Measurements from ENCODE around the gene NFATC1.
"Not testable (repeated sequence)": the region's sequence is repeated elsewhere in the genome, so short reads cannot be mapped to it uniquely, and the experiment has no call there.

Gene NFATC1

GRCh38 chr18:79477711-79478483, 82.2 kb downstream of the NFATC1 start:
- DNase-seq (ENCODE audit: low read depth), result no peak

- DNase-seq (ENCODE audit: low read depth), result no peak
Observed at GRCh38 chr18:79478484-79479115, 82.9 kb downstream of the NFATC1 start.

DNA sequence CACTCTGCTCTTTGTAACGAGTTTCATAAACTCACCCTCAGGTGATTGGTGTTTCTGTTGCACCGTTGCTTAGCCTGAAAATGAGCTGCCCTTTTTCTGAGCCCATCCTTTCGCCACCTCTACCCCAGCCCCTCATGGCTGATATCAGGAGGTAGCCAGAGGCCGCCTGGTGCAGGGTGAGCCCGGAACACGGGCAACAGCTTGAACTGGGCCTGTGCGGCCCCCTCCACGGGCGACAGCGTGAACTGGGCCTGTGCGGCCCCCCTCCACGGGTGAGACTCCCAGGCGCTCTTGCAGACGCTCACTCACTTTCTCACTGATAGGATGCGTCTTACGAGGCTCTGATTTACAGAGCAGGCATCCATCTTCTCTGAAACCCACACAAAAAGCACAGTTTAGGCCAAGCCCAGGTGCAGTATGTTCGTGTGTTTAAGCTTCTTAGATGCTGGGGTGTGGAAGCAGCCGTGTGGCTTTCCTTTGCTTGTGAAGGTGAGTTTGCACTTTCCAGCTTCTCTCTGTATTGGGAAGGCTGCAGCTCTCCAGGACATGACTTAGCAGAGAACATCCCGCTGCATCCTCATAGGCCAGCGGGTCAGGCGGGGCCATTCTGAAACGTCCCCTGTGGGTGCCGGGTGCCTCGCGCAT, 83.5 kb downstream of the NFATC1 start:
- no peak for DNase-seq (ENCODE audit: low read depth)

GRCh38 chr18:79479761-79480161, 84.0 kb downstream of the NFATC1 start:
- DNase-seq (ENCODE audit: low read depth), result no peak

- DNase-seq (ENCODE audit: low read depth), result no peak
Observed at GRCh38 chr18:79480171-79481045, 84.7 kb downstream of the NFATC1 start.

- DNase-seq (ENCODE audit: low read depth), result no peak
Observed at GRCh38 chr18:79481046-79481790, 85.5 kb downstream of the NFATC1 start.

DNA sequence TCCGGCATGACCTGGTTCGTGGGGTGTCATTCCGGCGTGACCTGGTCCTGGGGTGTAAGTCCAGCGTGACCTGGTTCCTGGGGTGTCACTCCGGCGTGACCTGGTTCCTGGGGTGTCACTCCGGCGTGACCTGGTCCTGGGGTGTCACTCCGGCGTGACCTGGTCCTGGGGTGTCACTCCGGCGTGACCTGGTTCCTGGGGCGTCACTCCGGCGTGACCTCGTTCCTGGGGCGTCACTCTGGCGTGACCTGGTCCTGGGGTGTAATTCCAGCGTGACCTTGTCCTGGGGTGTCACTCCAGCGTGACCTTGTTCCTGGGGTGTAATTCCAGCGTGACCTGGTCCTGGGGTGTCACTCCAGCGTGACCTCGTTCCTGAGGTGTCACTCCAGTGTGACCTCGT, 87.7 kb downstream of the NFATC1 start:
- not testable (repeated sequence) for DNase-seq (ENCODE audit: low read depth)

- DNase-seq (ENCODE audit: low read depth), result no peak
Observed at GRCh38 chr18:79483971-79484491, 88.3 kb downstream of the NFATC1 start.

DNA sequence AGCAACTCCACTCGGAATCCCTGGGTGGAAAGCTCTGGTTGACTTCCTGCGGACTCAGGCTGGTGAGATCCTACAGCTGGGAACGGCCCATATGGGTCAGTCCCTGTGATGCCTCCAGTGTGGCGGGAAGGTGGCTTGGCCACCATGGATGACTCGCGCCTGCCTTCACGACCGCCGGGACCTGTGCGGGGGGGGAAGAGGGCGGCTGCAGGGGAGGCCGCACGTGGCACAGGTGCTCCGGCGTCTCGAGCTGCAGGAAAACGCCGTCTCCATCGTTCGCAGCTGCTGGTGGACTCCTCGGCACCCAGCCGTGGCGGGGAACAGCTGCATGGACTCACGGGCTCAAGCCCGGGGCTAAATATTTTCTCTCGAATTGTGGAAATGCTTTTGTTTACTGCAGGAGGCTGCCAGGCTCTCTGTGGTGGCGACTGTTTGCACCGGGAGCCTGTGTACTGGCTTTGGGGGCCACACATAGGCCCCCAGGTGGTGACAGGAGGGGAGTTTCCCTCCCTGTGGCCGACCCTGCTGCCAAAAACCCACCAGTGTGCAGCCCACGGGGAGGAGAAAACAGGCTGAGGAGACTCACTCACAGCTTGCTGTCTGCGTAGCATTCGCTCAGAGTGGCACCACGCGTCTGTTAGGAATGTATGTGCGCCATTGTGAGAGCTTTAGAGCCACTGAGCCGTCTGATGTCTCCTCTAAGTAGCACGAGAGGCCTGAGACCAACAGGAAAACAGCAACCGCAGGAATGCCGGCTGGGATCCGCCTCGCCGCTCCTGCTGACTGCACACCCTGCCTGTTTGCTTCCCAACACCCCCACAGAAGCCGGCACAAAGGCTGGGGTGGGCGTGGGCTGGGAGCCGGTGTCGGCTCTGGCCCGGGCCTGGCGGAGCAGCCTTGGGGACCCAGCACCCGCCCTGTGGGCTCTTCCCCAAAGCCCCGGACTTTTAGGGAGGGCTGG, 89.2 kb downstream of the NFATC1 start:
- no peak for DNase-seq (ENCODE audit: low read depth)

DNA sequence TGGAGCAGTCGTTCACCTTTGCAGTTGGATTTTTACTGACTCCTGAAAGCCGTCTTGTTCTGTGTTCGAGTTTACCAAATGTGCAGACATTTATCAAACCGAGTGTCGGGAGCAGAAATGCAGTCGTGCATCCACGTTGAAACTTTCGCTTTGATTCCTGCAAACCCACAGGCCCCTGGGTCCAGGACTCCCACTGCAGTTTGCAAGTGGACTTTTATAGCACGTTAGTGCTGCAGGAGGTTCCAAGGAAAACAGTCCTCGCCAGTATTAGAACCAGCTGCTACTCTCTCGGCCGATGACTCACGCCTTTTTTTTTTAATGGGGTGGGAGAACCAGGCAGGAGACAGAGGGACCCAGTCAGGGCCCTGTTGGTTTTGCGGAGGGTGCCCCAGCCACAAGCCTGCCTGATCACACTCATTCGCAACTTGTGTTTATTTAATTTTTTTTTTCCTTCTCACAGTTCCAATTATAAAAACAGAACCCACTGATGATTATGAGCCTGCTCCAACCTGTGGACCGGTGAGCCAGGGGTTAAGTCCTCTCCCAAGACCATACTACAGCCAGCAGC, 90.1 kb downstream of the NFATC1 start:
- DNase-seq (ENCODE audit: low read depth), result no peak

DNA sequence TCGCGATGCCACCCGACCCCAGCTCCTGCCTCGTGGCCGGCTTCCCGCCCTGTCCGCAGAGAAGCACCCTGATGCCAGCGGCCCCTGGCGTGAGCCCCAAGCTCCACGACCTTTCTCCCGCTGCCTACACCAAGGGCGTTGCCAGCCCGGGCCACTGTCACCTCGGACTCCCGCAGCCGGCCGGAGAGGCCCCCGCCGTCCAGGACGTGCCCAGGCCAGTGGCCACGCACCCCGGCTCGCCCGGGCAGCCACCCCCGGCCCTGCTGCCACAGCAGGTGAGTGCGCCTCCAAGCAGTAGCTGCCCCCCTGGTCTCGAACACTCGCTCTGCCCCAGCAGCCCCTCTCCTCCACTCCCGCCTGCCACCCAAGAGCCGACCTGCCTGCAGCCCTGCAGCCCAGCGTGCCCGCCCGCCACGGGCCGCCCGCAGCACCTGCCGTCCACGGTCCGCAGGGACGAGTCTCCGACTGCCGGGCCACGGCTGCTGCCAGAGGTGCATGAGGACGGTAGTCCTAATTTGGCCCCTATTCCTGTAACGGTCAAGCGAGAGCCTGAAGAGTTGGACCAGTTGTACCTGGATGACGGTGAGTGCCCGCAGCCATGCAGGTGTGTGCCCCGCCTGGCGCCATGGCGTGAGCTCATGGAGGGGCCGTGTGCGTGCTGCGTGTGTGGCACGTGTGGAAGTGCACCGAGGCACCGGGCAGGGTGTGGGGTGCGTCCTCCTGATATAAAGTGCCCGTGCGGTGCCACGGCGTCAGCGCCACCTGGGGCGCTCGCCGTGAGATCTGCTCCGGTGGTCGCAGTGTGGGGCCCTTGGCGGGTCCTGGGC, 90.8 kb downstream of the NFATC1 start:
- no peak for DNase-seq (ENCODE audit: low read depth)

GRCh38 chr18:79487183-79487800, 91.6 kb downstream of the NFATC1 start:
- no peak for DNase-seq (ENCODE audit: low read depth)

DNA sequence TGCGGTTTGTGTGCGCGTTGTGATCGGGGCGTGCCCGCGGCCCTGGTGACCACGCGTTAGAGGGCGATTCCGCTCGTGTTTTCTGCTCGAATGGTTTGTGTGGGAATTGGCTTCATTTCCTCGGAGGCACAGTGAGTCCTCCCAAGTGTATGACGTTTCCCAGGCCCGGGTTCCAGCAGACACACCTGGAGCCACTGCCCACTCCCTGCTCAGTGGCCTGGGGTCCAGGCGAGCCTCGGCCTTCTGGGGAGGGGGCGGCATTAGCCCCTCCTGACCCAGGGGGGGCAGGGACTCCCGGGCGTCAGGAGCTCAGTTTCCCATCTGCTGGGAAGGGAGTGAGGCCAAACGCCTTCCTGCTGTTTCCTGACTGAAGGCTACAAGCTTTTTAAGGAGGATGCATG, 92.1 kb downstream of the NFATC1 start:
- DNase-seq (ENCODE audit: low read depth), result no peak

GRCh38 chr18:79488311-79489050, 92.8 kb downstream of the NFATC1 start:
- DNase-seq (ENCODE audit: low read depth), result no peak

- no peak for DNase-seq (ENCODE audit: low read depth)
Observed at GRCh38 chr18:79489051-79489898, 93.5 kb downstream of the NFATC1 start.

- no peak for DNase-seq (ENCODE audit: low read depth)
Observed at GRCh38 chr18:79489899-79490625, 94.3 kb downstream of the NFATC1 start.
